BJ (cell line): ENCODE results near the gene MIB2. TPM values are rescaled to one million over a fixed set of nuclear protein-coding genes. Genes with fewer than 3 reads are reported as not detected.

Experiments
- CTCF ChIA-PET: fragments of 350-600 bp; formaldehyde crosslinking; extraction: SDS; loops from one replicate; lab custom pipeline; 2021; ENCODE audit warnings: antibody characterized with exemption, inconsistent platforms; lab: Yijun Ruan, JAX
- POLR2A ChIA-PET: fragments of 300-600 bp; sonication (Branson Sonifier 250); formaldehyde crosslinking; extraction: SDS; loops from one replicate; lab custom pipeline; 2021; ENCODE audit warnings: antibody characterized with exemption; lab: Charles Lee
- DNase-seq: peaks from one replicate; pipeline ENCODE4 v3.0.0-alpha.2; 2011; ENCODE audit warnings: low read depth
- H3K27me3 ChIP-seq: 2 replicates; pipeline ENCODE4 v1.6.0; 2011; ENCODE audit warnings: low read length; ENCODE audit not compliant: control insufficient read depth, insufficient read depth
- H3K36me3 ChIP-seq: 2 replicates; pipeline ENCODE4 v1.5.1; 2011; ENCODE audit warnings: low read length; ENCODE audit not compliant: control insufficient read depth, insufficient read depth
- H3K4me3 ChIP-seq: 2 replicates; pipeline ENCODE4 v1.5.1; 2011; ENCODE audit warnings: low read depth, mild to moderate bottlenecking, control low read depth, low read length
- CTCF ChIP-seq: IDR thresholded peaks from 2 replicates; pipeline ENCODE4 v1.5.1; 2011; ENCODE audit warnings: low read depth, mild to moderate bottlenecking, control low read depth, inconsistent platforms, low read length, moderate library complexity; ENCODE audit not compliant: insufficient read depth
- polyA plus RNA-seq: library from polyadenylated mRNA; depleted of rRNA; stranded (reverse); fragments of >200 nt; gene quantifications from 2 replicates; pipeline ENCODE4 v1.2.3, GENCODE V29; 2011

The MIB2 gene
- polyA plus RNA-seq, 1 experiment: 23.1 TPM

DNA sequence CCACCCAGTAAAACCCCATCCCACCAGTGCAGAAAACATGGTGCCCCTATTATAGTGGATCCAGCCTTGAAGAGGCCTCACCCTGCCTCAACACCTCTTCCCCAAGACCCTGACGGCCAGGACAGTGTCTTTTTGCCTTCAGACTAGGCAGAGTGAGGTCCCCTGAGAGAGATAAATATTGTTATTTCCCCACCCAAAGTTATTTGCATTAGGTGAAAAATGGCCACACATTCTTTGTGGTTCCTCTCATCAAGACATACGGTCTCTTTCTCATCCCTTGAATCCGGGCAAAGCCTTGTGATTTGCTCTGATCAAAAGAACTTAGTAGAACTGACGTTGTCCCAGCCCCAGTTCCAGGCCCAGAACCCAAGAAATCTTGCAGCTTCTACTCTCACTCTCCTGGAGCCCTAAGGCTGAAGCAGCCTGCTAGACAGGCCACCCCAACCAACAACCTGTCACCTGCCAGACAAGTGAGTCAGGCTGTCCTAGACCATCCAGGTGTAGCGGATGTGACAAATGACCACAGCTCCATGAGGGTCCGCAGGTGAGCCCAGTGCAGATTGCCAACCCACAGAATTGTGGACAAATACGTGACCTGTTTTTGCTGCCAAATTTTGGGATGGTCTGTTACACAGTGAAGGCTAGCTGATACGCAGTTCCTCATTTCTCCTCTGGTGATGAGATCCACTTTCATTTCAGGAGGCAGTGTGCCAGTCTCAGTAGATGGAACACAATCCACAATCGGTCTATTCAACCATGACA is 32.5 kb upstream of the MIB2 start:
- ChIA-PET POLR2A (no interaction called here), CTCF (interaction anchor here (0.7 kb wide), 1 partner anchor 14 kb away, joined by 3 read pairs; no protein-coding TSS in a partner anchor)
- no peaks in the 10 kb centered on the region for H3K36me3 ChIP-seq
- no peak for TF ChIP-seq CTCF
- no peak for DNase-seq
- H3K27me3 ChIP-seq: peaks cover 3% of the 10 kb centered on the region; the same call in 1 of the 2 replicates
- no peak overlapping the region for H3K4me3 ChIP-seq

GRCh38 chr1:1583347-1584010 is 31.8 kb upstream of the MIB2 start:
- ChIA-PET CTCF (interaction anchor here (0.7 kb wide), 1 partner anchor 14 kb away, joined by 3 read pairs; no protein-coding TSS in a partner anchor), POLR2A (no interaction called here)
- H3K4me3 ChIP-seq: no peak overlapping the region
- no peak for DNase-seq
- no peaks in the 10 kb centered on the region for H3K36me3 ChIP-seq
- TF ChIP-seq CTCF: no peak
- peaks cover 3% of the 10 kb centered on the region; the same call in 1 of the 2 replicates for H3K27me3 ChIP-seq

- no peak for DNase-seq
- Histone ChIP-seq H3K36me3 (no peaks in the 10 kb centered on the region), H3K27me3 (peaks cover 4% of the 10 kb centered on the region; the same call in 1 of the 2 replicates), H3K4me3 (no peak overlapping the region)
- CTCF ChIA-PET: no interaction called here
- no peak for TF ChIP-seq CTCF
- POLR2A ChIA-PET: no interaction called here
These were observed 23.8 kb upstream of the MIB2 start for GRCh38 chr1:1591452-1591851.

GRCh38 chr1:1593834-1594601 is 21.3 kb upstream of the MIB2 start:
- H3K4me3 ChIP-seq: no peak overlapping the region
- TF ChIP-seq CTCF: no peak
- CTCF ChIA-PET: no interaction called here
- DNase-seq: no peak
- peaks cover 9% of the 10 kb centered on the region for H3K27me3 ChIP-seq
- POLR2A ChIA-PET: no interaction called here
- no peaks in the 10 kb centered on the region for H3K36me3 ChIP-seq
